Measurements from ENCODE around the gene MAT2B.
"Not testable (repeated sequence)": the region's sequence is repeated elsewhere in the genome, so short reads cannot be mapped to it uniquely, and the experiment has no call there.

Gene MAT2B

DNA sequence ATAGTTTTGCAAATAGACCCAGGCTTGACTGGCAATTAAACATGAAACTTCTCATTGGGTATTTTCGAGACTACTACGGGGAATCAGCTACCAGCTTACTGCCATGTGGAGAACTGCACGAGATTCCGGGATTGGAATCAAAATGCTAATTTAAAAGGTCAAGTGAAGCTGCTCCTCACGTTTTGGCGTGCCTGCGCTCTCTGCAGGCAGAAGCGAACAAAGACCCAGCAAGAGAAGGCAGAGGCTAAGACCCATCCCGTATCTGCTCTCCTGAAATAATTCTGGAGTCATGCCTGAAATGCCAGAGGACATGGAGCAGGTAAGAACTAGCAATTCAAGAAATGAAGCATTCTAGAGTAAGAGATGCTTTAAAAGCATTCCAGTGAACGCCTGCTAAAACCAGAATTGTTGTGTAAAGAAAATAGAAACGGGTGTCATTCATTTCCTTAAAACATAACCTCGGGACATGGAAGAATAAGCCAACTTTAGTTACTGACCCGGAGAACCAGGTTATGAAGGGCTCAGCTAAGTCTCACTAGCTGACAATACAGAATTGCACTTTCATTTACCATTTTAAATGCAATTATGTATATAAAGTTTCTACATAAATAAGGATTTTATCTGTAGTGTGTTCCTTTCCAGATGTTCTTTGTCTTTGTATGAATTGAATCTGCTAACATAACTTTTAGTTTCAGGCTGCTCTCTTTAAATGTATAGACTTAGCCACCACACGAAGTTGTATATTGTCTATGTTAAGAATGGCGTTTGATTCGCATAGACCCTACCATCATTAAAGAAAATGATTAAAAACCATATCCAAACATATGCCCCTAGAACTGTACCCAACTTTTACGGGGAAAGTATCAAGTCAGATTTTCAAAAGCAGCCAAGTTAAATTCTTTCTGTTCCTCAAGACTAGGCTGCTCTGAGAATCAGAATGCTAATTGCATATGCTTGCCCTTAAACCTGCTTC lies 2.0 kb upstream of the MAT2B start:
- peak; percentile 44 for DNase-seq (ENCODE audit: low spot score)

DNA sequence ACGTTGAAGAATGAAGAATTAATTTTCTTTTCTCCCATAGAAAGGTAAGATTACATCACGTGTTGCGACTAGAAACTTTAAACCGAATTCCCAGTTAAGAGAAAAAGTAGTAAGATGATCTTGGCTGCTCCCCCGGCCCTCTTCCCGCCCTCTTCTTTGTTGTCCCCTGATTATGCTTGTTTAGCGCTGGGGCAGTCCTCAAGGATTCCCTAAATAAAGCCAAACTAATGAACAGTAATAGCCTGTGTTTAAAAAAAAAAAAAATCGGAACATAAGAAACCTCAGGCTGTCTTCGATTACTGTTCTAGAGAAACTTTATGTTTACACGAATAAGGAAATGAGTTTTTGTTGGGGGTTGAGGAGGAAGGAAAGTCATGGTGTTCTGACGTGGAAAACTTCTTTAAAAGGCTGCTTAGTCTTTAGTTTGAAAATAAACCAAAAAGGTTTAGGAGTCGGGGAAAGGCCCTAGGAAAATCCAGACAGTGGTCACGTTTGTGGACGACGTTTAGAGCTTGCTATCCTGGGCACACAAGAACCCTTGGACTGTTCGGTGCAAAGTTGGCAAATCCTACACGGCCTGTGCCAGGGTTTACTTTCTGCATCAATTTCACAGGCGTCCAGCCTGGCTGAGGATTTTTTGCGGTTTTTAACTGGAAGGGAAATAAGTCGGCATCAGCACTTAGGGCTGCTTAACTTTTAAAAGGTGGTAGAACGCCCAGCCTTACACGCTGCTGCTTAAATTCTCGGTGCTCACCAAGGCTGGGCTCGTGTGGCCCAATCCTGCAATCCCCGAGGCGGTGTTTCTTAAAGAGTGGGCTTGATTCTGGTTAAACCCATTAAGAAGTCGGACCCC lies 1.1 kb upstream of the MAT2B start:
- peak; percentile 39 for DNase-seq (ENCODE audit: low spot score)

DNA sequence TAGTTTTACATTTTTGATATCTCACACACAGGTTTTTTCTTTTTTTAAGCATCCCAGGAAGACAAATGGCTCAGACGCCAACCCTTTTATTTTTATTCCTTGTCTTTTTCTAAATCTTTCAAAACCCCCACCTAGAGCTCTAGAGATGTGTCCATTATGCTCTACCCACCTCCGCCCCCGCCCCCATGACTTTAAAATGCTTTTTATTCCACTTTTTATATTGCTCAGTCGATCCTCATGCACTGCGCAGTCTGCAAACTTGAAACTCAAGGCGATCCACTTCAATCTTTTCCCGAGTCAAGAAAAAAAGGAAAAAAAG lies 411 bp upstream of the MAT2B start:
- DNase-seq (ENCODE audit: low spot score) = no peak

DNA sequence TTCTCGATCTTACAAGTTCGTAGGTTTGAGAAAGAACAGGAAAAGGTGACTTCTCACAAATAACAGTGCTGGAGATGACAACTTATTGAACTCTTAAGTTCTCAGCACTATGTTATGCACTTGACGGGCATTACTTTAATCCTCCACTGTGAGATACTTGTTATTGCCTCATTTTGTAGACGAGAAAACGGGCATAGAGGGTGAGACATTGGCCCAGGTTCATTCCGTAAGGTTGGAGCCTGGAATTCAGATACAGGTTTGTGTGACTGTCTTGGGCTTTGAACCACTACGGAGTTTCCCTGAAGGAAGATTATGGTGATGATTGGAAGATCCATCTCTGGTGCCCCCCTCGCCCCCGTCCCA lies 657 bp downstream of the MAT2B start:
- no peak for DNase-seq (ENCODE audit: low spot score)

DNA sequence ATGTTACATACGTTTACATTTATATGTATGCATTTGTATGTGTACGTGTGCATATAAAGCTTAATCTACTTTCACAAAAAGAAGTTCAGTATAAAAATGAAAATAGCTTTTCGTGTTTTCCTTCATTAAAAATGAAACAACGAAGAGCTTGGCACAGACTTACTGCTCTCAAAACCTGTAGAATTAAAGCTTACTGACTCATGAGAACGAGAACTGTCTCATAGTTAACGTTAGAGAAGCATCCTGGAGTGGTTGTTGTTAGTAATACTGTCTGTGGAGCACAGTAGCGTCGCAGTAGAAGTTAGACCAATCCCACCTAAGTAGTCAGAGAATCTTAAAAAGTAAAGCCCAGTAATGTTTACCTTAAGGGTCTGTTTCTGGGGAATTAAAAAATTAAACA lies 1.3 kb downstream of the MAT2B start:
- peak; percentile 50 for DNase-seq (ENCODE audit: low spot score)

DNA sequence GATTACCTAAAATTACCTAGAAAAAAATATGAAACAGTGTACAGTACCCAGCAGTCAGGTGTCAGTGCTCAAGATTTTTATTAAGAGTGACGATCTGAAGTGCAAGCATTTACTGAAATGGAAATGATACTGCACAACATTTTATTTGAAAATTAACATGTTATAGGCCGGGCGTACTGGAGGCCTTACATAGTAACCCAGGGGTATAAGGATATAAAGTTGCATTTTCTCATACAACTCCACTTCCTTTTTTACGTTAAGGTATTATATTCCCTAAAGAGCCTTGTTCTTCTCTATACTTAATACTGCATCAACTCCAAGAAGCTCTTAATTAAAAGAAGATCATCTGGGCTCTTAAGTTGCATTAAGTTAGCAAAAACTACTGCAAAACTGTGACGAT lies 3.3 kb downstream of the MAT2B start:
- DNase-seq (ENCODE audit: low spot score) = peak; percentile 8

DNA sequence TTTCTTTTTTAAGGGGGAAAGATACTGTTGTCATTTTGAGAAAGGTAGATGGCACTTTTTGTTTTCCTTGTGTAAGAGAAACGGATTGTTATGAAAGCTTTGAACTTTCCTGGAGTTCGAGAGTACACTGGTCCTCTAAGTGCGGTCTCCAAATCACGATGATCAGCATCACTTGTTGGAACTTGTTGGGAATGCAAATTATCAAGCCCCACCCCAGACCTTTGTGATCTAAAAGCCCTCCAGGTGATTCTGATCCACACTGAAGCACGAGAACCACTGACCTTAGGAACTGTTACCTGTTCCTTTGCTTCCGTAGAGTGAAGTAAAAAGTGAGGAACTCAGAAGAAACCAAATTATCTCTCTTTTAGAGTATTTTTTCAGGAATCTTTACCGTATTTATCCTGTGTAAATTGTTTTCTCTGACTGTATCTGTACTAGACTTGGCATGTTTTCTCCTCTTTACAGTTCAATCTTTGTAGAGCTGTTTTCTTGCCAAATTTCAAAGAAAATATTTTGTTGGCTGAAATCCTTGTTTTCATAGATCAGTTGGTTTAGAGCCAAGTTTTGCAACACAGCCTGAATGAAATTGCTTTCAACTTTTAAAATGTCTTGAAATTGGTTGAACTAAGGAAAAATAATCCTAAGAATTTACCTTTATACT lies 4.0 kb downstream of the MAT2B start:
- DNase-seq (ENCODE audit: low spot score) = peak; percentile 62

DNA sequence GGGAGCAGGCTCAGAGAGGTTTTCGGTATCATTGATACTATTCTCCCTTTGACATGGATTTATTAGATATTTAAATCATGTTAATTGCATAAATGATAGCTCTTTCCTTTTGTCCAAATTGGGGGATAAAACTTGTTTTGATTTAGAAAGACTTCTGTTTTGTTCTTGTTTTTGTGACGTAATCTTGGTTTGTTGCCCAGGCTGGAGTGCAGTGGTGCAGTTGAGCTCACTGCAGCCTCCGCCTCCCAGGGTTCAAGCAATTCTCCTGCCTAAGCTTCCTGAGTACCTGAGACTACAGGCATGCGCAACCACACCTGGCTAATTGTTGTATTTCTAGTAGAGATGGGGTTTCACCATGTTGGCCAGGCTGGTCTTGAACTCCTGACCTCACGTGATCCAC lies 7.1 kb downstream of the MAT2B start:
- DNase-seq (ENCODE audit: low spot score) = no peak

DNA sequence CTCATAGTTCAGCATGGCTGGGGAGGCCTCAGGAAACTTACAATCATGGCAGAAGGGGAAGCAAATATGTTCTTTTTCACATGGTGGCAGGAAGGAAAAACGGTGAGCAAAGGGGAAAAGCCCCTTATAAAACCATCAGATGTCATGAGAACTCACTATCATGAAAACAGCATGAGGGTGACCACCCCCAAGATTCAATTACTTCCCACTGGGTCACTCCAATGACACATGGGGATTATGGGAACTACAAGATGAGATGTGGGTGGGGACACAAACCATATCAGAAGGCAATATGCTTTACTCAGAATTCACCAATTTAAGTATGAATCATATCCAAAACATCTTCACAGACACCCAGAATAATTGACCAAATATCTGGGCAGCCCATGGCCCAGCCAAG lies 19.7 kb downstream of the MAT2B start:
- DNase-seq (ENCODE audit: low spot score) = no peak

DNA sequence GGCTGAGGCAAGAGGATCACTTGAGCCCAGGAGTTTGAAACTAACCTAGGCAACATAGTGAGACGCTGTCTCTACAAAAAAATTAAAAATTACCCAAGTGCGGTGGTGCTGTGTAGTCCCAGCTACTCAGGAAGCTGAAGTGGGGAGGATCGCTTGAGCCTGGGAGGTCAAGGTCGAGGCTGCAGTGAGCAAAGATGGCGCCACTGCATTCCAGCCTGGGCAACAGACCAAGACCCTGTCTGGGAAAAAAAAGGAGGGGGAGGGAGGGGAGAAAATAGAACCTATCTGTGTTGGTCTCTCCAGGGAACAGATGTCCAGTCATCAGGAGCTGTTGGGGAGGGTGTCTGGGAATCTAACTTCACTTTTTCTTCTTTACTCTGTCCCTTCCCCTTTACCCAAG lies 24.3 kb downstream of the MAT2B start:
- no peak for DNase-seq (ENCODE audit: low spot score)

DNA sequence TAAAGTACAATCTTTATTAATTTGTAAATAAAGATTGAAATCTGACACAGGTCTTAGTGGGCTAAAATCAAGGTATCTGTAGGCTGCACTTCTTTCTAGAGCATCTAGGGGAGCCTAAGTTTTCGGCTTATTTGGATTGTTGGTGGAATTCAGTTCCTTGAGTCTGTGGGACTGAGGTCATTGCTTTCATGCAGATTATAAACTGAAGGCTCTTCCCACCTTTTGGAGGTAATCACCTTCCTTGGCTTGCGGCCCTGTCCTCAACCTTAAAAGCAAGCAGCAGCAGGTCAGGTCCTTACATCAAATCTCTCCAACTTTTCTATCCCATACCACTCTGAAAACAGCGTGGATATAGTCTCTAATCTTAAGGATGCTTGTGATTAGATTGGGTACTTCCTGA lies 25.9 kb downstream of the MAT2B start:
- DNase-seq (ENCODE audit: low spot score) = no peak

DNA sequence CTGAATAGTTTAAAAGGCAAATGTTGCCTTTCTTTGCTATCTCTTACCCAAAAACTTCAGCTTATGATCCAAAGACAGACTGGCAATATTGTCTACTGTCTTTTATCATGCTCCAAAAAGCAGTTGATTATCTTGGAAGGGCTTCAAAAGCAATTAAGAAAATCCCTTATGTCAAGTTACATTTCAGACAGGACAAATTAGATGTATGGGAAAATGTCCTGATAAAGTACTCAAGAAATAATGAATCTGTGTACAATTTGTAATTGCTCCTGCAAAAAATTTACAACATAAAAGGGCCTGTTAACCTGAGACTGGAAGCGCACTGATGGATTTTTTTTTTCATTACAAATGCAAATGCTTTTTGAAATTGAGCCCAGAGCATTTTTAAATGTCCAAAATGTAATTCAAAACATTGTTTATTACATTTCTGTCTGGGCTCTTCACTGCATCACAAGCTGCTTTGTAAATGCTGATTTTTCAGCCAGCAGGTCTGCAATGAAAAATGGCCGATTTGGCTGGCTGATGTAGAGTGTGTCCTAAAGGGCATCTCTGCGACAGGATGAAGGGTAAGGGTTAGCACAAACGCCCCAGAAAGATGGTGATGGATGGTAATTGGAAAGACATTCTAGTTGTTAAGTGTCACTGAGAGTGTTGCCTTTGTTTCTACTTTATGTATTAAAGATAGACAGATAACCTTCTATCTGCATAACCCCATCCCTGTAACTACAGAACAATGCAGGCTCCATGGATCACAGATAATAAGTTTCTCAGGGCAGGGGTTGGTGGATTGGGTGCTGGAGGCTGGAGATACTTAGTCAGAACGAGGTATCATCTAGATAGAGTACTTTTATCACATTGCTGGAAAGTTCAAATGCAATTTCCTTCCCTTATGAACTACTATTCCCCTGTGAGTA lies 27.0 kb downstream of the MAT2B start:
- DNase-seq (ENCODE audit: low spot score) = no peak

DNA sequence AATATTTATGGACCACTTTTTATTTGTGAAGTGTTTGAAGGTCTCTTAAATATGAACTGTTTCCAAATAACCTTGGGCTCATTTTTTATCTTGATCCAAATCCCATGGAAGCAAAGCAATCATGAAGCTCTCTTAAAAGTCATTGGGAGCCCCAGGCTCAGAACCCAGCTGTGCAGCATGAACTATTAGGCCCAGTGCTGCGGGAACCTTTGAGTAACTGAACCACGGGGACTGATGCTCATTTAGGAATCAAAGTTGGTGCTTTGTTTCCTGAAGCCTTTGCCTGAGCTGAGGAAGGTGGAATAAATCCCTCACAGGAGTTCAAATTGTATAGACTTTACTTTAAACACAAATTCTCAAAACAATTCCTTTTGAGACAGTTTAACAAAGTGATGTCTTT lies 27.8 kb downstream of the MAT2B start:
- no peak for DNase-seq (ENCODE audit: low spot score)

DNA sequence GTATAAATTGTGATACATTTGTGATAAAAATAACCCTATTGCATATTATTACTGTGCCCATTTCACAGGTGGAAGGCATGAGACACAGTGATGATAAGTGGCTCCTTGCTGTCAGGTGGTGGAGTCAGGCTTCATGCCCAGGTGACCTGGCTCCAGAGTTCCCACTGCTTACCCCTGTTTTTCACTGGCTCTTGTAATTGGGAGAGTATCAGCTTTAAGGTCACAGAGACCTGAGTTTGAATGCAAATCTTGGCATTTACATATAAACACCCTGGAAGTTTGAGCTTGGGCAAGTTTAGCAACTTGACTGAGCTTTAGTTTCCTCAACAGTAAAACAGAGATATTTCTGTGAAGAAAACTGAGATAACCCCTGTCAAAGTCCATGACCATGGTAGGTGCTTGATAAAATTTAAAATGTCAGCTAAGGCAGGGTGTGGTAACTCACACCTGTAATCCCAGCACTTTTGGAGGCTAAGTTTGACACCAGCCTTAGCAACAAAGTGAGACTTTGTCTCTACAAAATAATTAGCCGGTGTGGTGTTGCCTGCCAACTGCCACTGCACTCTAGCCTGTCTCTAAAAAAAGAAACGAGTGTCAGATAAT lies 29.2 kb downstream of the MAT2B start:
- no peak for DNase-seq (ENCODE audit: low spot score)

DNA sequence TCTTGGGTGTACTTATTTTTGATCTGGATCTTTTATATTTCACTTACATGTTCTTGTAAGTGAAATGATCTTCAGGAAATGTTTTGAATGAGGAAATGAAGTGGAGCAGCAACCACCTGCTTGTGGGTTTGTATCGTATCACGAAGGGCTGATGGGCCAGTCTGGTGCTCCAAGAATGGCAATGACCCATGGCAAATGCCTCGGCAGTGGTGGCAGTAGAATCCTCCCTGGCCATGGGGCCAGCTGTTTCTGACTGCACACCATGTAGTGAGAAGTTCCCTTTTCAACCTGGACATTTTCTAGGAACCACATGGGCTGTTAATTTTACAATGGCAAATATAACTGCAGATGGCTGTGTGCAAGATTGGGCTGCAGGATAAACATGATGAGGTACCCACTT lies 29.9 kb downstream of the MAT2B start:
- DNase-seq (ENCODE audit: low spot score) = no peak

DNA sequence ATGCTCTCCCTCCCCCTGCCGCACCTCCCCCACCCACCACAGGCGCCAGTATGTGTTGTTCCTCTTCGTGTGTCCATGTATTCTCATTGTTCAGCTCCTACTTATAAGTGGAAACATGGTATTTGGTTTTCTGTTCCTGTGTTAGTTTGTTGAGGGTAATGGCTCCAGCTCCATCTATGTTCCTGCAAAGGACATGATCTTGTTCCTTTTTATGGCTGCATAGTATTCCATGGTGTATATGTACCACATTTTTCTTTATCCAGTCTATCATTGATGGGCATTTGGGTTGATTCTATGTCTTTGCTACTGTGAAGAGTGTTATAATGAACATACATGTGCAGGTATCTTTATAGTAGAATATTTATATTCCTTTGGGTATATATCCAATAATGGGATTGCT lies 31.0 kb downstream of the MAT2B start:
- not testable (repeated sequence) for DNase-seq (ENCODE audit: low spot score)

DNA sequence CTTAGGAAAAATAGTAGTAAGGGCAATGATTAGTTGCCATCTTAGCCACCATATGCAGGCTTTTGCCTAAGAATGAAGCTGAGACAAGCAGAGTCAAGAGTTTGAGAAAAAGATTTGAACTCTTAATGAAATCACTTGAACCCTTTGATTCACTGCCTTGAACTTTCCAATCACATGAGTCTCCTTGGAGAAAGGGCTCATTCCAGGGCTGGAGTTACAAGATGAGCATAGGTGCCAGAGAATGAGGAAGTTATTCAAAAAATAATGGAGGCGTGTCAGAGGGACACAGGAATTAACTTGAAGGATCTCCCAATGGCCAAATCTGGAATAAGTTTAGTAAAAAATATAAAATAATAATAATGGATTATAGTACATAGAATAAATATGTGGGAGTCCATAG lies 35.3 kb downstream of the MAT2B start:
- DNase-seq (ENCODE audit: low spot score) = no peak

DNA sequence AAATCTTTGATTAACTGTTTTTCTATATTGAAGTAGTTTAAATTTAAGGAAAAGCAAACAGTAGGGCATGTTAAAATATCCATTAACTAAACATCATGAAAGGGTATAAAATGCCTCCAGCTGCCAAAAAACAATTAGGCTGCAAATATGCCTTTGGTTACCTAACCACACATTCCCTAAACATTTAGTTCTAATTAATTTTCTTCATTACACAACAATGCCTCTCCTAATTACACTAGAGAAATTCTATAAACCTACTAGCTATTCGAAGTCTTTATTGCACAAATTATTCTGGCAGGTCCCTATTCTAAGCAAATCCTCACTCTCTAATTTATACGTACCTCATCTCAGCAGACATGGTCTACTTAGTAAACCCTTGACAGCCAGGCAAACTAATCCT lies 37.4 kb downstream of the MAT2B start:
- no peak for DNase-seq (ENCODE audit: low spot score)

DNA sequence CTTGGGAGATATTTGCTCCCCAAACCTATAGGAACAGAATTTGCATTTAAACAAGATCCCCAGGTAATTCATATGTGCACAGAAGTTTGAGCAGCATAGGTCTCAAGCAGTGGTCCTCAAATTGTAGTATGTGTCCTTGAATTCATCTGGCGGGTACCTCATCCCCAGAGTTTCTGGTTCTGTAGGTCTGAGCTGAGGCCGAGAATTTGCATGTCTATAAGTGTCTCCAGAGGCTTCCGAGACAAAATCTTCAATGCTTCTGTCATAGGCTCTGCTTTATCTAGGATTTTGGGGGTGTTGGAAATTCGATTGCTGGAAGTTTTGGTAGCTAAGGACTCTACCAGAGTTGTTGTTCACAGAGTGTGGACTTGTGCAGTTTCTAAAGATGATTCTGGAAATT lies 38.6 kb downstream of the MAT2B start:
- no peak for DNase-seq (ENCODE audit: low spot score)

DNA sequence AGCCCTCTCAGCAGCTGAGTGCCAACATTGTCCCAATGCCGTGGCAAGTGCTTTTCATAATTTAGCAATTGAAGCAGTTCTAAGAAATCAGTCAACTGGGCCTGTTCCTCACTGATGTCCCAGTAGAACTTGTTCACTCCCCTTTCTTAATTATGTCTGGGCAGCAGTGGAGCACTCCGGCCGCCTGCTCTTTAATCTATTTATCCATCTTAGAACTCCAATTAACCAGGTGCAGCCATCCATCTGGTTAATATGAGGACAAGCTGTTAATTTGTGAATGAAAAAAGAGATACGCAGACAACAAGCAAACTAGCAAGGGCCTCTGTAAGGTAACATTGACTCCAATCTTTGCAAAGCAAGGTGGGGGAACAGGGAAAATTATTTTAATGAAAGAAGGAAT lies 39.4 kb downstream of the MAT2B start:
- DNase-seq (ENCODE audit: low spot score) = no peak

DNA sequence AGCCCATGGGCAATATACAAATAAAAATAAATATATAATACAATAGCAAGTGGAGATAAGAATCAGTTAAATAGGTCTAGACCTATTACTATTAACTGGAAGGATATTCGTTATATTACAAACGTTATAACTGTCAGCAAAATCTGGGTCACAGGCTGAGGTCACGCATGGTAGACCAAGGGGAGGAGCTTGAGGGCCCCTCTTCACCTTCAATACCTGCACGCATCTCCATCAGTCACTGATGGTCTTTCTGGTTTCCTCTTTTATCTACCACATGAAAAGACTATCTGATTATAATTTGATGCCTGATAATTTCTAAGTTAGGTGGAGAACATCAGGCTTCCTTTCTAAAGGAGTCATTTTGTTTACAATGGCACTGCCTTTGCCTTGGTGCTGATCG lies 43.2 kb downstream of the MAT2B start:
- no peak for DNase-seq (ENCODE audit: low spot score)
